ENCODE results near the gene DCANP1. TPM values are rescaled to one million over a fixed set of nuclear protein-coding genes. Genes with fewer than 3 reads are reported as not detected.

DCANP1 gene
- total and polyA plus RNA-seq, 2 donors (not counting 1 experiment from before 2014, with no cell fraction given), result not detected

DNA sequence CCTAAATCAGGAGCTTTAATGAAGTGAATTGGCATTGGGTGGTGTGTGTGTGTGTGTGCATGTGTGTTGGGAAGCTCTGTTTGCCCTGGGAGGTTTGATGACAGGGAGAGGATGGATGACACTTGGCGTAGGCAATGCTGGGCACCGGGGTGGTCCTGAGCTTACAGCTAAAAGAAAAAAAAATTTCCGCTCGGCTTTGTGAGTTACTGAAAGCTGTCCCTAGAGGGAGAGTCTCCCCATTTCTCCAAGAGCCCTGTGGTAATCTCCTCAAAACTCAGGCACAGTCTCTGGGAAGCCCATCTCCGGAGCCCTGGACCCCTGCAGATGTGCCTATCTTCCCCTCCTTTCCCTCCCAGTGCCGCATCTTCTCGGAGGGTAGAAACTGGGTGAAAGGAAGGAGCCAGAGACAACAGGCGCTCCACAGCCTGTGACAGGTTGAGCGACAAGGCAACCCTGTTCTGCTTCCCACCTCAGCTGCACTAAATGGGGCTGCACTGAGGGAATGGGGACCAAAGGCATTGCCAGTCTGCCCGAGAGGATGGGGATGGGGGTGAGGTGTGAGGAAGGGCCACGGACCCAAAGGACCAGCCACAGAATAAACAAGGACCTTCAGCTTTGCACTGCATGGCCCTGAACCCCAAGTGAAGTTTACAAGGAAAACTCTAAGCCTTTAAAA lies 40.8 kb upstream of the DCANP1 start:
- no peak overlapping the region for H3K27ac Mint-ChIP-seq
- DNase-seq (no peak), ATAC-seq (ENCODE audit: low read depth) (no peak)
- Histone ChIP-seq H3K36me3 (replicated peaks in 1 of 2; ENCODE audit: control extremely low read depth in 1 of 2, control insufficient read depth in 1 of 2, extremely low read depth in 1 of 2, insufficient read depth in 2 of 2, low read length in 1 of 2) (no peaks in the 10 kb centered on the region), H3K9me3 (ENCODE audit: control extremely low read depth in 1 of 3, control insufficient read depth in 2 of 3, insufficient read depth in 1 of 3, low read length in 2 of 3) (no peaks in the 10 kb centered on the region), H2AFZ (ENCODE audit: insufficient read depth, low read depth, low read length, poor library complexity, severe bottlenecking) (no peak overlapping the region), H3K4me3 (ENCODE audit: control extremely low read depth in 1 of 5, extremely low read depth in 1 of 5, insufficient read depth in 1 of 5, low read depth in 2 of 5, low read length in 4 of 5) (no peak overlapping the region), H3K79me2 (ENCODE audit: control insufficient read depth, insufficient read depth, low read length) (no peaks in the 10 kb centered on the region), H3K4me2 (replicated peaks; ENCODE audit: low read depth, low read length, poor library complexity, severe bottlenecking) (no peak overlapping the region), H3K27me3 (replicated peaks in 1 of 4; ENCODE audit: control extremely low read depth in 1 of 4, control insufficient read depth in 3 of 4, insufficient read depth in 4 of 4, low read length in 3 of 4) (peaks cover 0 to 63% (median 28%) of the 10 kb centered on the region in 4 experiments), H3K9ac (ENCODE audit: low read length) (no peak overlapping the region), H3K4me1 (ENCODE audit: control insufficient read depth in 2 of 2, insufficient read depth in 2 of 2, low read length in 2 of 2) (peaks cover 0 to 4% of the 10 kb centered on the region in 2 donors), H3K27ac (ENCODE audit: low read length in 2 of 2) (no peak overlapping the region), H4K20me1 (ENCODE audit: control insufficient read depth, insufficient read depth, low read length, poor library complexity, severe bottlenecking) (no peaks in the 10 kb centered on the region)
- intact Hi-C loops (cut with micrococcal nuclease), result no loop called here
- peaks cover 10% of the 10 kb centered on the region for H3K4me1 Mint-ChIP-seq
- no peaks in the 10 kb centered on the region for H3K9me3 Mint-ChIP-seq (ENCODE audit: insufficient read depth)
- no peak overlapping the region for H3K4me3 Mint-ChIP-seq
- H3K27me3 Mint-ChIP-seq, result peaks cover 63% of the 10 kb centered on the region
- ChIA-PET CTCF (no interaction called here), POLR2A (no interaction called here)
- TF ChIP-seq, protein P1, sequence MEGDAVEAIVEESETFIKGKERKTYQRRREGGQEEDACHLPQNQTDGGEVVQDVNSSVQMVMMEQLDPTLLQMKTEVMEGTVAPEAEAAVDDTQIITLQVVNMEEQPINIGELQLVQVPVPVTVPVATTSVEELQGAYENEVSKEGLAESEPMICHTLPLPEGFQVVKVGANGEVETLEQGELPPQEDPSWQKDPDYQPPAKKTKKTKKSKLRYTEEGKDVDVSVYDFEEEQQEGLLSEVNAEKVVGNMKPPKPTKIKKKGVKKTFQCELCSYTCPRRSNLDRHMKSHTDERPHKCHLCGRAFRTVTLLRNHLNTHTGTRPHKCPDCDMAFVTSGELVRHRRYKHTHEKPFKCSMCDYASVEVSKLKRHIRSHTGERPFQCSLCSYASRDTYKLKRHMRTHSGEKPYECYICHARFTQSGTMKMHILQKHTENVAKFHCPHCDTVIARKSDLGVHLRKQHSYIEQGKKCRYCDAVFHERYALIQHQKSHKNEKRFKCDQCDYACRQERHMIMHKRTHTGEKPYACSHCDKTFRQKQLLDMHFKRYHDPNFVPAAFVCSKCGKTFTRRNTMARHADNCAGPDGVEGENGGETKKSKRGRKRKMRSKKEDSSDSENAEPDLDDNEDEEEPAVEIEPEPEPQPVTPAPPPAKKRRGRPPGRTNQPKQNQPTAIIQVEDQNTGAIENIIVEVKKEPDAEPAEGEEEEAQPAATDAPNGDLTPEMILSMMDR (IDR thresholded peaks at IDR 0.05), result no peak
- no peak for TF ChIP-seq EZH2 (IDR thresholded peaks at IDR 0.05; ENCODE audit: borderline replicate concordance, insufficient read depth, low read depth, low read length, poor library complexity, severe bottlenecking)
- WGBS (ENCODE audit: insufficient coverage), result 87% methylated on average over 2 of the region's 11 CpGs

DNA sequence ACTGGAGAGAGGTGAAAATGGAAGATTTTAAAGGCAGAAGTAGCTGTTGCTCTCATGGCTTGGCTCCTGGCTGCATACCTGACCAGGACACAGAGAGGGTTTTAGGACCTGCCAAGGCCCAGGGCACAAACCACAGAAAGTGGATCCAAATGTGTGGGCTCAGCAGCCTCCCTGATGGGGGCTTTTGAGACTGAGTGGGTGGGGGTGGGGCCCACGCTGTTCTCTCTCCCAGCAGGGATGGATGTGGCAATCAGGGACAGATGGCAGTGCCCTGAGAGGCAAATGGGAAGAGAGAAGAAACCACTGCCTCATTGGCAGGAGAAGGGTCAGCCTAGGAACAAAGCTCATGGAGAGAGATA lies 39.9 kb upstream of the DCANP1 start:
- Histone ChIP-seq H3K79me2 (ENCODE audit: control insufficient read depth, insufficient read depth, low read length) (no peaks in the 10 kb centered on the region), H3K4me2 (replicated peaks; ENCODE audit: low read depth, low read length, poor library complexity, severe bottlenecking) (no peak overlapping the region), H3K27me3 (replicated peaks in 1 of 4; ENCODE audit: control extremely low read depth in 1 of 4, control insufficient read depth in 3 of 4, insufficient read depth in 4 of 4, low read length in 3 of 4) (peaks cover 0 to 53% (median 26%) of the 10 kb centered on the region in 4 experiments), H3K4me3 (ENCODE audit: control extremely low read depth in 1 of 5, extremely low read depth in 1 of 5, insufficient read depth in 1 of 5, low read depth in 2 of 5, low read length in 4 of 5) (no peak overlapping the region), H3K9ac (ENCODE audit: low read length) (no peak overlapping the region), H3K9me3 (ENCODE audit: control extremely low read depth in 1 of 3, control insufficient read depth in 2 of 3, insufficient read depth in 1 of 3, low read length in 2 of 3) (no peaks in the 10 kb centered on the region), H4K20me1 (ENCODE audit: control insufficient read depth, insufficient read depth, low read length, poor library complexity, severe bottlenecking) (no peaks in the 10 kb centered on the region), H3K27ac (ENCODE audit: low read length in 2 of 2) (no peak overlapping the region), H3K4me1 (ENCODE audit: control insufficient read depth in 2 of 2, insufficient read depth in 2 of 2, low read length in 2 of 2) (peaks cover 0 to 4% of the 10 kb centered on the region in 2 donors), H3K36me3 (replicated peaks in 1 of 2; ENCODE audit: control extremely low read depth in 1 of 2, control insufficient read depth in 1 of 2, extremely low read depth in 1 of 2, insufficient read depth in 2 of 2, low read length in 1 of 2) (no peaks in the 10 kb centered on the region), H2AFZ (ENCODE audit: insufficient read depth, low read depth, low read length, poor library complexity, severe bottlenecking) (no peak overlapping the region)
- TF ChIP-seq, protein P1 (IDR thresholded peaks at IDR 0.05), result no peak
- no peak for TF ChIP-seq EZH2 (IDR thresholded peaks at IDR 0.05; ENCODE audit: borderline replicate concordance, insufficient read depth, low read depth, low read length, poor library complexity, severe bottlenecking)
- ChIA-PET POLR2A (no interaction called here), CTCF (no interaction called here)
- Mint-ChIP-seq H3K4me1 (peaks cover 10% of the 10 kb centered on the region), H3K9me3 (ENCODE audit: insufficient read depth) (no peaks in the 10 kb centered on the region), H3K27ac (no peak overlapping the region), H3K27me3 (peaks cover 54% of the 10 kb centered on the region), H3K4me3 (no peak overlapping the region)
- ATAC-seq (ENCODE audit: low read depth) (no peak), DNase-seq (no peak)
- WGBS (ENCODE audit: insufficient coverage), result no CpG with 5 or more reads among the region's 1 CpG
- intact Hi-C loops (cut with micrococcal nuclease), result no loop called here

Measured in B cell (primary cell).